IPS-NIHi7 (cell line): ENCODE measurements around the gene ATG7.

Experiments
- DNase-seq: peaks from one replicate; pipeline ENCODE4 v3.0.0; 2012; ENCODE audit warnings: mixed read lengths; ENCODE audit errors: extremely low spot score

Gene ATG7

GRCh38 chr3:11362600-11362999 is 90.4 kb downstream of the ATG7 start:
- no peak for DNase-seq

DNA sequence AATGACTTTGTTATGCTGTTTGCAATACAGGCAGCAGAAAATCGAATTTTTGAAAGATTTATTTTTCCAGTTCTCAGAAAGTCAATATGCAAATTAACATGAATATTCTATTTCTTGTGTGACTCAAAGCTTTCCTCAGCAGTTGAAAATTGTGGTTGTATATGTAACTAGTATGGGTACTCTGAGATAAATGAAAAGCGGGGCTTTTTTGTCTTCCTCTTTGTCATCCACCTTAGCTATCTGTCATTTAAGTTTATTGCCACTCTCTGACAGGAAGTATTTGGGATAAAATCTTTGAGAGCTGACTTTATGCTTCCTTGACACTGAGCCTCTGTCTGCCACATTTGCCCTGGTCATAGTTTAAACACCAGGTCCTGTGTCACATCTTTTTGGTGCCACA is 91.5 kb downstream of the ATG7 start:
- DNase-seq = no peak

- DNase-seq = no peak
Measured at GRCh38 chr3:11364181-11364580, 92.0 kb downstream of the ATG7 start.

DNA sequence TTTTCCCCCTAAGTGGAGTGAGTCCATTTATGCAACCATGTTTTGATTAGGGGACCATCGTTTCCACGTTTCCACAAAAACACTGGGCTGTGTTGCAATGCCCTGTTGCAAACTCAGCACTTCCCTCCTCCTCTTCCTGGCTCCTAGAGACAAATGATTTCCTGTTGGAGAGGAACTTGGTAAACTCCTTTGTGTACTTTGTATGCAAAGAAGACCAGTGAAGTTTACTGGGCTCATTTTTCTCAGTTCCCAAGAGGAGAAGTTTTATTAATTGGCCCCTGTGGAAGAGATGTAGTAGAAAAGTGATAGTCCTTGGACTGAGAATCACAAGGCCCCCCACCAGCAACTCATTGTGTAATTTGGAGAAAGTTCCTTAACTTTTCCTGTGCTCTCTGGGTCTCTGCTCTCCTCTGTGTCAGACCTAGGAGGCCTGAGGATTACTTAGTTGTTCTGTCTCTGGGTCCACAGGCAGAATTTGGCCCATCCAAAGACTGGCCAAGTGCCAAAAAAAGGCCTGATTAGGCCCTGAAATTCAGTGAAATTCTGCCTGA is 95.0 kb downstream of the ATG7 start:
- peak; percentile 28 for DNase-seq

GRCh38 chr3:11370191-11370590 is 98.0 kb downstream of the ATG7 start:
- no peak for DNase-seq

- DNase-seq = no peak
Measured at GRCh38 chr3:11370966-11371365, 98.8 kb downstream of the ATG7 start.

GRCh38 chr3:11371747-11372146 is 99.5 kb downstream of the ATG7 start:
- no peak for DNase-seq

GRCh38 chr3:11373235-11373634 is 101.0 kb downstream of the ATG7 start:
- DNase-seq = no peak

DNA sequence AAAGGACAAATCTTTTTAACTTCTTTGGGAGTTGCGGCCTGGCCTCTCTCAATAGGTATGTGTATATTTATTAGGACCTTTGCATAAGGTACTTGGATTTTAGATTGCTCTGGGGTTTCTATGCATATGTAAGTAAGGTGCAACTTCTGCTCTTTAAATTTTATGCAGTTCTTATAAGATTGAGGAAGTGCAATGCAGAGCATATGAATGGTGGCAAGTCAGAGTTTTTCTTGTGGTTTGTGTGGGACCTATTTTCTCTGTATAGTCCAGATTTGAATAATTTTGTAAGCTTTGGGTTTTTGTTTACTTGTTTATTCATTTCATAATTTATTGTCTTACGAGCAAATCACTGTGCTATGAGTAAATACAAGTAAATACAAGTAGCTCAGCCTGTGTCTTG is 101.5 kb downstream of the ATG7 start:
- no peak for DNase-seq

- no peak for DNase-seq
Measured at GRCh38 chr3:11375333-11376088, 103.3 kb downstream of the ATG7 start.

- DNase-seq = no peak
Measured at GRCh38 chr3:11377719-11378118, 105.5 kb downstream of the ATG7 start.

- DNase-seq = no peak
Measured at GRCh38 chr3:11379238-11379823, 107.1 kb downstream of the ATG7 start.

DNA sequence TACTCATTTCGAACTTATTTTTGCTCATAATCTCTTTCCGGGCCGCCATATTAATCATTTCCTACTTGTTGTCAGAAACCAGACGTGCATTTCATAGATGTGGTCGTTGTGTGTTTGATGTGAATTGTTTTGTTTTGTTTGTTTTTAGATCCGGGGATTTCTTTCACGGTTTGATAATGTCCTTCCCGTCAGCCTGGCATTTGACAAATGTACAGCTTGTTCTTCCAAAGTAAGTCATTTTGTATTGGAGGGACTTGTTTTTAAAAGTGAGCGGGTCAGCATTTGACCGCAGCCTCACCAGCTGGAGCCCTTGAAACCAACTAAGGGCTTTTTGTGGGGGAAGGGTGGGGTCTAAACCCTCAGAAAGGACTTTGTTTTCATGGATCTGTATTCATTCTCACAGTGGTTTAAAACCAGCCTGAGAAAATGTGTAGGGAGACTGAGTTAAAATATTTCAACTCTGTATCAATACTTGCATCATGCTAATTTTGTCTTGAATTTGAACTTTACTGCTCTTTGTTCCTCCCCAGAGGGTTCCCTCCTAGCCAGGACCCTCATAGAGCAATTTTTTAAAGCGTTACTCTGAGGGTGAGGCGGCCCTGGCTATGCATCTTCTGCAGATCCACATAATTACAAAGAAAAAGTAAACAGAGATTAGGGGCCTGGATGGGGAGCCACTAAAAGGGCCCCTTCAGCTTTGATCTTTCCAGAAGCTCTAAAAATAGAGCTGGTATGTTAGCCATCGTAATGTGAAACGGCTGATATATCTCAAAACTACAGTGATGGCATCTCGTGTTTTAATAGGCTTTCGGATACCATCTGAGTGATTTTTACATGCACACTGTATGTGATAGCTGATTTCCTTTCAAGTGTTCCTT is 107.9 kb downstream of the ATG7 start:
- DNase-seq = no peak

GRCh38 chr3:11381141-11381540 is 108.9 kb downstream of the ATG7 start:
- no peak for DNase-seq

GRCh38 chr3:11381563-11381962 is 109.4 kb downstream of the ATG7 start:
- DNase-seq = no peak

- DNase-seq = no peak
Measured at GRCh38 chr3:11382146-11382745, 110.0 kb downstream of the ATG7 start.

- no peak for DNase-seq
Measured at GRCh38 chr3:11384074-11384473, 111.9 kb downstream of the ATG7 start.

DNA sequence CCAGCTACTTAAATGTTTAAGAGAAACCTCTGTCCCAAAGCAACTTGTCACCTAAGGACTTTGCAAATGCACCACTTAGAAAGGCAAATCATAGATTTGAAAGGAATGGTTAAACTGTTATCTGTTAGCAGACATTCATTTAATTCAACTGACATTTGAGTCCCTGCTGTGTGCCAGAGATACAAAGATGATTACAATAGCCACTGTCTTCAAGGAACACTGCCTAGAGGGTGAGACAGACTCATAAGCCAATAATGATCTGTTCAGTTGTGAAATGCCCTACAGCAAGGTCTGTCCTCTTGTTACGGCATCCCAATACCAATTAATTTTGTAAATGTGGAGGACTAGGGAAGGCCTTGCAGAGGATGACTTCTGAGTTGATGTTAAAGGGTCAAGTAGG is 113.1 kb downstream of the ATG7 start:
- DNase-seq = no peak

- DNase-seq = no peak
Measured at GRCh38 chr3:11385891-11386290, 113.7 kb downstream of the ATG7 start.

- no peak for DNase-seq
Measured at GRCh38 chr3:11386465-11387113, 114.4 kb downstream of the ATG7 start.
